A172 (cell line): ENCODE data around the gene HOXB4. TPM values are rescaled to one million over a fixed set of nuclear protein-coding genes. Genes with fewer than 3 reads are reported as not detected.
"Not testable (repeated sequence)": the region's sequence is repeated elsewhere in the genome, so short reads cannot be mapped to it uniquely, and the experiment has no call there.

Experiments used
- DNase-seq: peaks from one replicate; pipeline ENCODE4 v3.0.0-alpha.2; 2015; ENCODE audit warnings: low spot score
- total RNA-seq: library from RNA; depleted of rRNA; stranded (reverse); fragments of >200 nt; shearing (Covaris generic); gene quantifications from 2 replicates; pipeline ENCODE4 v1.2.3, GENCODE V29; 2014

The HOXB4 gene
- total RNA-seq, 1 experiment from 2014 or later, result 5.1 TPM

DNA sequence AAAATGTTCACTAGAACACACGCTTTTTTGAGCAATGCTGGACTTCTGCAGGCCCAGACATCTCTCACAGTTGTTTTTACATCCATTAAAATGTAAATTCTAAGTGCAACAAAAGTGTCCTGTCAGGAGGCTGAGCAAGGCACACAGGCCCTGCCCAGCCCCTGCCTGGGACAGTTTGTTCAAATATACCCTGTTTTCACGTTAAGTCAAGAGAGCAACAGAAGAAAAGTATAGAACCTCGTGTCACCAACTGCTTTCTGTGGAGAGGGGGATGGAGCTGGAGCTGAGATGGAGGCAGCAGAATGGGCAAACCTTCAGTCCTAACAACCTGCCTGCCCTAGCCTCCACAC lies 28.9 kb downstream of the HOXB4 start:
- no peak for DNase-seq

DNA sequence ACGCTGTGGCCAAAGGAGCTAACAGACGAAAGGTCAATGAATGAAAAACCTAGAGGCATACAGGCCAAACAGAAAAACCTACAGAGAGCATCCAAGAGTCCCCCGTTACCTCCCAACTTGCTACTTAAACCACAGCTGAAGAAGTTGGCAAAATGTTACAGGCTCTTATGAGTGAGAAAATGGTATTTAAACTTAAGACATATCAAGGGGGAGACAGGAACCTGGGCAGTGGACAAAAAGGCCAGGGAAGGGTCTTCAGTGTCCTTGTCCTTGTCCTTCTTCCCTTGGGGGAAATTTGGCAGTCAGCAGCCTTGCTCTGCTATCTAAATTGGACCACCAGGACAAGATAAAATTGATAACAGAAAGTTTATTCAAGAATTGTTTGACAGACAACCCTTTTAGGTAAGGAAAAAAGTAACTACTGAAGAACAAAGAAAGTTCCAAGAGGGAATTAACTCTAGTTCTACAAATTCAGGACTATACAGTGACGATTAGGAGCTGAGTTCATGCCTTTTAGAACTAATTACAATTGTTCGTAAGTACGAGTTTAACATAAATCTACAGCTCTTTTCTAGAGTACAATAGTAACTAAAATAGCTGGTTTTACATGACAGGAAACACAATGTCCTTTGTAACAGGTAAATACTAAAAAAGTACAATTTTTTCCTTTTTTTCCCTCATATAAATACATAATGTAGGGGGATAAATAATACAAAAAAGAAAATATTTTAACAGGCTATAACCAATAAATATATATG lies 29.4 kb downstream of the HOXB4 start:
- DNase-seq, result no peak

DNA sequence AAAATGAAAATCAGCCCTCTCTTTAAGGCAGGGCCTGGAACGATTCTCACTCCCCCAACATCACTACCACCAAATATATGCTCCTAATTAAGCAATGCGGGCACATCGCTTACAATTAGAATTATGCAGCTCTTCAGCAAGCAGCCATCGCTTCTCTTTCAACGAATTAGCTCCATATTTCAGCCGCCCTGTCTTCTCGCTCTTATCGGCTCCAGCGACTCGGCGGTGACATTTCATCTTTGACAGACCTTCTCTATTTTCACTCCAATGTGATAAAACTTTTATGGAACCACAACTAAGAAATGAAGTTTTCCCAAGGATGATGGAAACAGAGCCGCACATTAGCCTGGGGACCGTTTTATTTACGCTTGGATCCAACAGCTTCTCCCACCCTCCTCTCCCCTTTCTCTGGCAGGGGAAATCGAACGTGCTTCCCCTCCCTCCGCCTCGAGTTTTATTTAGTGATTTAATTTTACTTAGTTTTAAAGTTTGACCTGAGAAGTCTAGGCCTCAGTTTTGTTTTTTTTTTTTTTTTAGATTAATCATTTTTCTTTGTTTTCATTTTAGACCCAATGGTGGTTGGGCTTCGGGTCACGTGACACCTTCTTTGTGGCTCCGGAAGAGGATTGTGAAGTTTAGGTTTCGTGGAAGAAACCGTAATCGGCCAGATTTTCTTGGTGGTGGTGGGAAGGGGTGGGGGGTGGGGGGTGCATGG lies 30.2 kb downstream of the HOXB4 start:
- DNase-seq, result no peak

DNA sequence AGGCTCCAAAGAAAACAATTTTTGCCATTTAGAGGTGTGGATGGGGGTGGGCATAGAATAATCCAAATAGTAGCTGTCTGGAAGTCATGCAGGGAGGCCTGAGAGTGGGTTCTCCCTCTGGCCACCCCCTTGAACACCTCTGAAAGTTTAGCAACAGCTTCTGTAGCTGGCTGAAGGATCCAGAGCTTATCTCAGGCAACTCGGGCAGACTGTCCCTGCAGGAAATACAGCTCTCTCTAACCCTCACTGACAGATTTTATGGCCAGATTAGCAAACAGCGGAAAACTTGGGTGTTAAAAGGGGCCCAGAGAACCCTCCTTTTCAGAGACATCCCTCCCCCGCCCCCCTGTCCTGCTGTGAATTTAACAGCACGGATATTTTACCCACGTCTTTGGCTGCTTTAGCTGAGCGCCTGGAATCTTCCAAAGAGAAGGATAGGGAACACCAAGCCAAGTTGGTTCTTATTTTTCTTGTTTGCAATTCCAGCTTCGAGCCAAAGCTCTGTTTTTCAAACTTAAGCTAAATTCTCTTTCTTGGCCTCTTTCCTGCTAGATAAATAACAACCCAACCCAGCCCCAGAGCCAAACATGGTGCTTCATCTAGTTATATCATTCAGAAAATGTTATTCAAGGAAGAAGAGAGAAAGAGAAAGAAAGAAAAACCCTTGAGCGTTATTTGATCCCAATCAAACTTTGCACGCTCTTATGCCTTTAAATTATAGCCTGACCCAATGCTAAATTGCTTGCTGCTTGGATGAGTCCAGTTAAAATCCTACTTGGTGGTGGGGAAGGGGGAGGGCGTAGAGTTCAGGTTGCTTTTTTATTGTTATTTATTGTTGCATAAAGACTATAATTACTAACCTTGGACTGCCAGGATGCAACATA lies 31.0 kb downstream of the HOXB4 start:
- DNase-seq, result no peak

DNA sequence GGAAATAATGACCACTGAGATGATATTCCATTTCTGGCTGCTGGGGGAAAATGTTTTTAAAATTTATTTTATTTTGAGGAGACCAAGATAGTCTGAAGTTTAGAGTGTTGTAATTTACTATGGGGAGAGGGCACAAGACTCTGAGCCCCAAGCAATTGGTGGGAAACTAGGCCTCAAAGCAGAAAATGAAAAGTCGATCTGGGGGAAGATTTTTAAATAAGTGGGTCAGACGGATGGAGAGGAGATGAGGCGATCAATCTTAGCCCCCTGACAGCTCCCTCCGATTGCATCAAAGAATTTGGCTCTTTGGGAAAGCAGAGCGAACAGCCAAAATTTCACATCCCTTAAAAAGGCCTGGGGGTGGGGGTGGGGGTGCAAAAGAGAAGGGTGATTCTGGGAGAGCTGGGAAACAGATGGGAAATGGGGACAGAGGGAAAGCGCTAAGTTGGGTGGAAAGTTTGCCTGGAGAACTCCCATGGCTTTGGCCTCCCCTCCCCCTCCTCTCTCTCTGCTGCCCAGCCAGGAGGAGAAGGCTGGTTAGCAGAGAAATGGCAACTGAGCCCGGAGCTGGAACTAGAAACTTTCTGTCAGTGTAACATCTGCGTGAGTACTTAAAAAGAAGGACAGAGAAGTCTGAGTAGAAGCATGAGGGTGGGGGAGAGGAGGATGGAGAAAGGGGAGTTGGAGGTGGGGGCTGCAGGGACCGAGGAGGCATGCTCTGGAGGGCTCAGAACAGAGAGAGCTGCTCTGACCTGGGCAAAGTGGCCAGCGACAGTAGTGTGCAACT lies 31.8 kb downstream of the HOXB4 start:
- DNase-seq, result no peak

DNA sequence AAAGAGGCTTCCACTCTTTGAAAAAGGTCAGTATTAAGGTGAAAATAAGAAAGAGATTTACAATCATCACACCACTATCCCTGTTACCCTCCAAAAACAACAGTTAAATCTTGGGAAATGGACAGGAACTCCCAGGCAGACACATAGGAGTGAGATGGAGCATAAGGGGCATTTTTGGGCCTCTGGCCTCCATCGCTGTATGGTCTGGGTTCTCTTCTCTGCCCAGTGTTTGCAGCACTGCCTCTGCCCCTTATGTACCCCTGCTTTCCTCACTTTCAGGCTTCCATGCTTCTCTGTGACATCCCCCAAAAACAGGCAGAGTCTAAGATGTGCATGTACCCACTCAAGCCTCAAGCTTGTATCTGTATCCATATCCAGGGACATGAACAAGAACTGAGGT lies 32.6 kb downstream of the HOXB4 start:
- DNase-seq, result no peak

DNA sequence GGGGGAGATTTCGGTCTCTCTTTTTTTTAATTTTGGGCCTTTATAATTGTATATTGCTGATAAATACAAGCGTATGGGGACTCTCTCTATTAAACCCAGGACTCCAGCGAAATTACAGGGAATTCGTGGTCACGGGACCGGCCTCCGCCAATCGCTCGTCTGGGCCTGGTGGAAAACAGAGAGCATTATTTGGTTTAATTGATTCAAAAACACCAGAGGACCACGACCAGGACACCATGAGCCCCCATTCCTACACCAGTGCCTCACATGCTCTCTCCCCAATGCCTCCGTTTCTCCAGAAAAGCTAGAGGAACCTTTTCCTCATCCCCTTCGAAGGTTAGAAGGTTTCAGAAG lies 33.2 kb downstream of the HOXB4 start, which contains the start of gene HOXB2:
Gene HOXB2, minus strand, starts transcription at position 88 of the 354 bp plus-strand sequence. CDS start 198 bp downstream, outside the sequence.
- no peak for DNase-seq

DNA sequence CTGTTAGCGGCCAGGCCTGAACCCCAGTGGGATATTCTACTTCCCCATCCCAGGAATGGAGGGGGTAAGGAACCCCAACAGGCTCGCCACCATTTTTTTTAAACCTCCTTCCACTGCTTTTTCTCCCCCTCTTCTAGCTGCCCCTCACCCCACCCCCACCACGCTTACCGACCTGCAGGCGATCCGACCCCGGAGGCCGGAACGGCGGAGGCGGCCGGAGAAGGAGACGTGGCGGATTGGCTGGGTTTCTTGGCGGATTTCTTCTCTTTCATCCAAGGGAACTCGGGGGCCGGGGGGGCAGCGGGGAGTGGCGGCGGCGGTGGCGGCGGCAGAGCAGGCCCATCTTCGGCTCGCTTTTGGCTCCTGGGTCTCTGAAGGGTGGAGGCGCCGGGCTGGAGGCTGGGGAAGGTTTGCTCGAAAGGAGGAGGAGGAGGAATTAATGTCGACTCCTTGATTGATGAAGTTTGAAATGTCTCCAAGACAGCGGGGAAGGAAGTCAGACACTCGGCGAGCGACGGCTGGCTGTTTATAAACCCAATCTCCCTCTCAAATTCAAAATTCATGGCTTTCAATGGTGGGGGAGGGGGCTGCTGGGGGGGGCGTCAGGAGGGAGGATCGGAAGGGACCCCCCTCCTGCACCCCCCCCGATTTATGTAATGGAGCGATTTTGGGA lies 33.7 kb downstream of the HOXB4 start:
- DNase-seq, result peak; percentile 92

DNA sequence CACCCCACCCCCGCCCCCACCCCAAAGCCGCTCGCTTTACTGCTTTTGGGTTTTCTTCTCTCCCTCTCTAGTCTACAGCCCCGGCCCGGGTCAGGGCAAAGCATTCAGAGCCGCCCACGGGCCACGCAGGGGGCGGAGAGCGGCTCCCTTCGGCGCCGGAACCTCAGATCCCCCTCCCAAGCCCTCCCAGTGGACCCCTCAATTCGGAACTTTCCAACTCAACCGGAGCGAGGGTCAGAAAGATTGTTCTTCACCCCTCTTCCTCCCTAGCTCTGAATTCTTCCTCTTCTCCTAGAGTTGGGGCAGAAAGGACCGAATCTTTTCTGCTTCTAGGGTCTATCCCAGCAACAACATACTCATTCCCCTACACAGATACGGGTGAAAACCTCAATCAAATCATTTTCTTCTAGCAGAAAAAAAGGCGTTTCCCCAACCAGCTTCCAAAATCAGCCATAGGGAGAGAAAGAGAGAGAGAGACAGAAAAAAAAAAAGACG lies 34.2 kb downstream of the HOXB4 start:
- DNase-seq, result no peak

DNA sequence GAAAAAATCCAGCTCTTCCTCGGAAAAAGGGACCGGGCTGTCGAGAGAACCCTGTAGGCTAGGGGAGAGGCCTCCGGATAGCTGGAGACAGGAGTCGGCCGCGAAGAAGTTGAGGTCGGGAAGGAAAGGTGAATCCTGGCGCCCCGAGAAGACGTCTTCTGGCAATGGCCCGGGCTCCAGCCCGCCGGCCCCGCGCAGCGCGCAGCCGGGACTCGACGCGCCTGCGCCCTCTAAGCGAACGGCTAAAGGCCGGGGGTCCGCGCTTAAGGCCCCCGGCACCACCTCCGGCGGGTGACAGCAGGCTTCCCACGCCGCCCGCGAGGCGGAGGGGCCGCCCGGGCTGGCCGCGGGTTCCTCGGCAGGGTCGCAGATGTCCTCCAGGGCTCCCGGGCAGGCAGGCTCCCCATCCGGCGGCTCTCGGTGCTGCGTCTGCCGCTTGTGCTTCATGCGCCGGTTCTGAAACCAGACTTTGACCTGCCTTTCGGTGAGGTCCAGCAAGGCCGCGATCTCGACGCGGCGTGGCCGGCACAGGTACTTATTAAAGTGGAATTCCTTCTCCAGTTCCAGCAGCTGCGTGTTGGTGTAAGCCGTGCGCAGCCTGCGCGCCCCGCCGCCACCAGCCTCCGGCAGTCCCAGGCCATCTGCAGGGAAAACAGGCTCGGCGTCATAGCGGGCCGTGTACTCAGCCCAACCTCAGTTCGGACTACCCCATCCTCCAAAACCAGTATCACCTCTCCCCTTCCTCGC lies 34.9 kb downstream of the HOXB4 start:
- DNase-seq, result peak; percentile 62

DNA sequence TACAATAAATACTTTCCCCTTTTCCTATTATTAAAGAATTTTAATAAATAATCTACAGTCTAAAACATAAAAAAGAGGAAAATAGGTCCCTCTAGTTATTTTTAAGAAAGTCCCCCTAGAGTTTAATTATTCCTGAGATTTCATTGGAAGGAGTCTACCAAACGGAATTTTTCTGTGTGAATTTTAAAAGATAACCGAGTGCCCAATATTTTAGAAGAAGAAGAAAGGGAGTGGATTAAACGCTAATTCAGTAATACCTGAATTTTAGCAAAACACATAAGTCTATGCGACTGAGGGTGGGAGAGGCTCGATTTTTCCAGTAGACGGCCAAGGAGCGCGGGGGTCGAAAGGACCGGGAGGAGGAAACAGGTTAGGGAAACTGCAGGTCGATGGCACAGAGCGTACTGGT lies 35.4 kb downstream of the HOXB4 start:
- DNase-seq, result no peak

DNA sequence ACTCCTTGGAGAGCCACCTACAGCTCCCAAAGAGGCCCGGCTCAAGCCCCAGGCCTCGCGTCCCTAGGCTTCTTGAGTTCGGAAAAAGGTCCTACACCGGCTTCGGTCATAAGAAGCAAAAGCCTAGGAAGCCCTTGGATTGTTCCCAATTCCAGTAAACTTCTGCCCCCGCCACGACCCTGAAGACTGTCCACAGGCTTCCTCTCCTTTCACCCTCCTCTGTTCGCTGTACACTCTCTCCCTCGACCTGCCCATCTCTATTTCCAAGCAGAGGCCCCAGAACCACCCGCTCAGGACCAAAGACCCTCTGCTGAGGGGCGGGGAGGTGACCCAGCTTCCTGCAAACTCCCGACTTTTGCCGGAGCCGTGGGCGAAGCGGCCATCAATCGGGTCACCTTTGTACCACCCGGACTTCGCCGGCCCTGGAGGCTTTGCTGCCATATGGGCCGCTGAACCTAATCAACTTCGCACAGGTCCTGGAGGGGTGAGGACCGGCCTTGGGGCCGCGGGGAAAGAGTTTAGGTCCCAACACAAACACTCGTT lies 36.0 kb downstream of the HOXB4 start:
- DNase-seq, result no peak

DNA sequence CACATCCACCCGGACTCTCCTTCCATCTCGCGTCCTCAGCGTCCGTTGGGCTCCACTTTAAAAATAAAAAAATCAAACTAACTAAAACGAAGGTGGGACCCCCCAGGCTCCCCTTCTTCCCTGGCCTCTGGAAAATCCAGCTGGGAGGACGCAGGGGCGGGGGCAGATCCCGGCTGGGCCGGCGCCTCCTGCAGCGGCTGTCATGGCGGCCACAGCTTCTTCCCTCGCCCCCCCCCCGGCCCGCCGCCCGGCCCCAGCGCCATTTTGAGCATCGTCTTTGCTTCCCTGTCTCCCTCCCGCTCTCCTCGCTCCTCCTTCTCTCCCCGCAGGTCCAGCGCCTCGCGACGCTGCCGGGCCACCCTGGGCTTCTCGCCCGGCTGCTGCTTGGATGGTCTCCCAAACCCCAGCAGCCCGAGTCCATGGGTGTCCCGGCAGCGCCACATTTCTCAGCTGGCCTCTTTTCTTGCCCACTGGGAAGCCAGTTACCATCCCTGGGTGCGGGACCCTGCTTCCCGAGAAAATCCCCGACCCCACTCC lies 36.5 kb downstream of the HOXB4 start:
- DNase-seq, result no peak

DNA sequence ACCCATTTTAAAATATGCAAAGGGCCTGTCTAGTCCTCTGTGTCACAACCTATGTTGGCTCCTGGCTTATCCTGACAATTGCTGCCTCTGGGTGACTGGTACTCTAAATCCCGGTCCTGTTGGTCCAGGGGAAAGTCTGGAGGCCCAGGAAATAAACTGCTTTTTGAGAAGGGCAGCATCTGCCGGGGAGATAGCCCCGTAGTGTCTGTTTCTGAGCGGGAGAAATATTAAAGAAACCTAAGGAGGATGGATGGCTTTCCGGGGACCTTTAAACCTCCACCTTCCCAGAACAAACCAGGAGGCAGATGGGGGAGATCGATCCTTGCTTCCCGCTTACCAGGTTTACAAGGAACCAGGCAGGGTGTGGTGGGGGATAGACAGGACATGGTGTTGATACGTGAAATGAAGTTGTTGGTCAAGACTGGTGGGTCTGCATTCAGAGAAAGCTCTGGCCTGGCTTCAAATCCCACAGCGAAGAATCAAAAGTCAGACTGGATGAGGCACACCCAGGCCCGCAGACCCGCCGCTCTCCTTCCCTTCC lies 37.0 kb downstream of the HOXB4 start:
- no peak for DNase-seq

DNA sequence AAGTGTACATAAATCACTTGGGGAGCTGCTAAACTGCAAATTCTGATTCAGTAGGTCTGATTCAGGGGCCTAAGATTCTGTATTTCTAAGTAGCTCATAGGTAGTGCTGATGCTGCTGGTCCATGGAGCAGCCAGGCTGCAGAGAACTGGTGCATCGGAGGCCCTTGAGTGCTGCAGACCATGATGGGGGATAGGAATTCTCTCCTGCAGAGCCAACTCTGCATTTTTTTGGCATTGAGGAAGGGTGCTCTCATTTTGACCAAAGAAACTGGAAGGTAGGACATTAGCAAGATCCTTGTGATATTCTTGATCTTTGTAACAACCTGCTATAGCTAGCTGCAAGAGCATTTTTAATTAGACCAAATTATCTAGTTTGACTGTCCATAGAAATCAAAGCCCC lies 37.9 kb downstream of the HOXB4 start:
- no peak for DNase-seq

DNA sequence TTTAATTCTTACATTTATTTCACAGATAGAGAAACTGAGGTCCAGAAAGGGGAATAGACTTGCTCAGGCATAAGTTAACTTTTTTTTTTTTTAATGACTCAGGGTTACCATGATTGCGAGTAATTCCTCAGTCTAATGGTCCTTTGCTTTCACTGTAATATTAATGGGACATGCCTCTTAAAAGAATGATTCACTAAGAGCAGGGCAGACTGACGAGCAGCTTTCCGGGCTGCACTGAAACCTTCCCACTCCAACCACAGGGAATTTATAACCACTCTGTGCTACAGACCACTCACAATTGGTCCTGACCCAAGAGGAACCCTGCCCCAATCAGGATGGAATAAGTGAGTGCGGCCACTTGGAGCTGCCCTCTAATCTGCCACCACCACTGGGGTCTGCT lies 39.0 kb downstream of the HOXB4 start:
- DNase-seq, result peak; percentile 98

DNA sequence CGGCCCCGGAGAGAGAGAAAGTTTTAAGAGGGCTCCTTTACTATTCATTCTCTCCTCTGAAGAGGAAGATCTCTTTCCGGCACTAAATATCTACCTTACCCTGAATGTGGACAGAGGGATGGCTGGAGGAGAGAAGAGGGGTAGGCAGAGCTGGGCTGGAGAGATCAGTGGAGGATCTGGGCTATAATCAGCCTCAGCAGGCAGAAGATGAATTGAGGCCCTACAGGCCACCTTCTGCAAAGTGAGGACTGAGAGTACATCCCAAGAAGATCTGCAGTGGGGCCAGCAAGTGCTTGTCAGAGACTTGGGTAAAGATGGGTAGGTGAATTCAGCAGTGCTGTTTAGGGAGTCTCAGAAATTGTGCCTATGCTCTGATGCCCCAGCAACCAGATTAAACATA lies 40.8 kb downstream of the HOXB4 start:
- DNase-seq, result no peak

DNA sequence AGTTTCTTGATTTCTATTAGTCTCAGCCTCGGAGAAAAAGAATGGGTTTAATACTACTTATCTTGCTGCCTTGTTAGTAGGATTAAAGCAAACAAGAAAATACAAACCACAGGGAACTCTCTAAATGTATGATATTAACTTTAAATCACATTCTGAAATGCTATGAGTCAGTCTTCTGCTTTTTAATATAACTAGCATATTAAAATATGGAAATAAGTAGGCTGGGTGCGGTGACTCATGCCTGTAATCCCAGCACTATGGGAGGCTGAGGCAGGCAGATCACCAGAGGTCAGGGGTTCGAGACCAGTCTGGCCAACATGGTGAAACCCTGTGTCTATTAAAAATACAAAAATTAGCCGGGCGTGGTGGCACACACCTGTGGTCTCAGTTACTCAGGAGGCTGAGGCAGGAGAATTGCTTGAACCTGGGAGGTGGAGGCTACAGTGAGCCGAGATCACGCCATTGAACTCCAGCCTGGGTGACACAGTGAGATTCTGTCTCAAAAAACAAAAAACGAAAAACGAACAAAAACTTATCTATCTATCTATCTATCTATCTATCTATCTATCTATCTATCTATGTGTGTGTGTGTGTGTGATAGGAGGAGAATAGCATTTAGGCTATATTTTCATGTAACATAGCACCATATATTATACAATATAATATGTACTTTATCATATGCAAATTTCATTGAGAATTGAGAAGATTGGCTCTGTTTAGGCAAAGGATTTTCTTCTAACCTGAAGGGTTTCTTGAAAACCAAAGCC lies 42.2 kb downstream of the HOXB4 start:
- DNase-seq, result not testable (repeated sequence)

DNA sequence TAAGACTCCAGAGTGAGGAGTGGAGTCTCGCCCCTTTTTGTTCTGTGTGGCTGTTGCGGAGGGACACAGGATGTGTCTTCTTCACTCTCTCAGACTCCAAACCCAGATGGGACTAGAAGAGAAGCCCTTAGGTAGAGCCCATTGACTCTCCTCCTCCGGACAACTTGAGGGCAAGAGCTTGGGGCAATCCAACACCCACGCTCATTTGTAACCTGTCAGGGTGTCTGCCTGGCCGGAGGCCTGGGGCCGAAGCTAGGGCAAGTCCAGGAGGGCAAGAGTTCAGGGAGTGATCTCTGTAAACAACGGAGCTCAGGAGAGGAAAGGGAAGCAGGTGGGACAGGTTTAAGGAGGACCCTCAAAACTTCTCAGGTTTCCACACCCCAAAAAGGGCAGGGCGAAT lies 45.9 kb downstream of the HOXB4 start:
- no peak for DNase-seq
